ENCODE results near the gene SORCS1. TPM values are rescaled to one million over a fixed set of nuclear protein-coding genes. Genes with fewer than 3 reads are reported as not detected.

SORCS1 gene
- total RNA-seq, 3 donors from 2014 or later, result 0.73 to 3.3 (median 2.9) TPM

DNA sequence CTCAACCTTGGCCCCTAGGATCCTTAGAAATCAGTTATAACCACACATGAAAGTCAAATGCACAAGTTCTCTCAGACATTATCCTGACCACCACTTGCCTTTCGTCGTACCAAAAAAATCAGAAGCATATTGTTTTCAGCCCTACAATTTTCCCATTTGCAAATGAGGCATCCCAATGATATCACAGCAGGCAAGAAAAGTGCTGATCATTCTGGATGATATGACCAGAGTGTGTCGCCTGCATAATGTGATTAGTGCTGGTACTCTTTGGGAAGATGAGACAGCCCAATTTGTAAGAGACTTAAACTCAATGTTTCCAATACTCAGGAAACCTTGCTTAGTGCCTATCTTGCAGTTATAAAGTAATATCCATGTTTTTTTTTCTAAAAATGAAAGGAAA lies 168.0 kb downstream of the SORCS1 start:
- H3K4me3 ChIP-seq, result no peak overlapping the region
- intact Hi-C loops (cut with DNase I; ENCODE audit: low total_unique reads), result no loop called here
- no peaks in the 10 kb centered on the region for H3K4me1 ChIP-seq
- H3K36me3 ChIP-seq, result no peaks in the 10 kb centered on the region
- H3K27me3 ChIP-seq, result no peaks in the 10 kb centered on the region
- DNase-seq (ENCODE audit: low spot score in 2 of 2), result no peak
- TF ChIP-seq POLR2AphosphoS5 (IDR thresholded peaks at IDR 0.05), result no peak
- TF ChIP-seq, protein P1, sequence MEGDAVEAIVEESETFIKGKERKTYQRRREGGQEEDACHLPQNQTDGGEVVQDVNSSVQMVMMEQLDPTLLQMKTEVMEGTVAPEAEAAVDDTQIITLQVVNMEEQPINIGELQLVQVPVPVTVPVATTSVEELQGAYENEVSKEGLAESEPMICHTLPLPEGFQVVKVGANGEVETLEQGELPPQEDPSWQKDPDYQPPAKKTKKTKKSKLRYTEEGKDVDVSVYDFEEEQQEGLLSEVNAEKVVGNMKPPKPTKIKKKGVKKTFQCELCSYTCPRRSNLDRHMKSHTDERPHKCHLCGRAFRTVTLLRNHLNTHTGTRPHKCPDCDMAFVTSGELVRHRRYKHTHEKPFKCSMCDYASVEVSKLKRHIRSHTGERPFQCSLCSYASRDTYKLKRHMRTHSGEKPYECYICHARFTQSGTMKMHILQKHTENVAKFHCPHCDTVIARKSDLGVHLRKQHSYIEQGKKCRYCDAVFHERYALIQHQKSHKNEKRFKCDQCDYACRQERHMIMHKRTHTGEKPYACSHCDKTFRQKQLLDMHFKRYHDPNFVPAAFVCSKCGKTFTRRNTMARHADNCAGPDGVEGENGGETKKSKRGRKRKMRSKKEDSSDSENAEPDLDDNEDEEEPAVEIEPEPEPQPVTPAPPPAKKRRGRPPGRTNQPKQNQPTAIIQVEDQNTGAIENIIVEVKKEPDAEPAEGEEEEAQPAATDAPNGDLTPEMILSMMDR (IDR thresholded peaks at IDR 0.05), result no peak
- TF ChIP-seq POLR2A (IDR thresholded peaks at IDR 0.05), result no peak
- no peaks in the 10 kb centered on the region for H3K9me3 ChIP-seq
- H3K27ac ChIP-seq, result no peak overlapping the region

DNA sequence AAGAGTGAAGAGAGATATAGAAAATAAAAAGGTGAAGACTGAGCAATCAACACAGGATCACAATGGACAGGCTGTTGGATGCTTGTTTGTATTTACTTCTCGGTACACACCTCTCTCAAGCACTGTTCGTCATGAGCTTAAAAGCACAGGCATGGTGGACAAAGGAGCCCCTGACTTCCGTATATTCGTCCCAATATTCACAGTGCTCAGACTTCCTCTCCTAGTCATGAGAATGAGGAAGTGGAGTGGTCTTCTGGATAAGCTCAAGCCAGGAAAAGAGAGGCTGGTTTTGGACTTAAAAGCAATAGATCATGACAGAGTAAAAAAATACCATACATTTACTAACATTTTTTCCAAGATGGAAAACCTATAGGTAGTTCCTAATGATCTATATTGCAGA lies 172.5 kb downstream of the SORCS1 start:
- H3K36me3 ChIP-seq, result no peaks in the 10 kb centered on the region
- H3K9me3 ChIP-seq, result no peaks in the 10 kb centered on the region
- H3K4me3 ChIP-seq, result no peak overlapping the region
- no peaks in the 10 kb centered on the region for H3K4me1 ChIP-seq
- intact Hi-C loops (cut with DNase I; ENCODE audit: low total_unique reads), result no loop called here
- no peak for DNase-seq (ENCODE audit: low spot score in 2 of 2)
- no peak overlapping the region for H3K27ac ChIP-seq
- H3K27me3 ChIP-seq, result no peaks in the 10 kb centered on the region
- TF ChIP-seq POLR2A (IDR thresholded peaks at IDR 0.05), result no peak
- TF ChIP-seq POLR2AphosphoS5 (IDR thresholded peaks at IDR 0.05), result no peak
- TF ChIP-seq, protein P1 (IDR thresholded peaks at IDR 0.05), result no peak

DNA sequence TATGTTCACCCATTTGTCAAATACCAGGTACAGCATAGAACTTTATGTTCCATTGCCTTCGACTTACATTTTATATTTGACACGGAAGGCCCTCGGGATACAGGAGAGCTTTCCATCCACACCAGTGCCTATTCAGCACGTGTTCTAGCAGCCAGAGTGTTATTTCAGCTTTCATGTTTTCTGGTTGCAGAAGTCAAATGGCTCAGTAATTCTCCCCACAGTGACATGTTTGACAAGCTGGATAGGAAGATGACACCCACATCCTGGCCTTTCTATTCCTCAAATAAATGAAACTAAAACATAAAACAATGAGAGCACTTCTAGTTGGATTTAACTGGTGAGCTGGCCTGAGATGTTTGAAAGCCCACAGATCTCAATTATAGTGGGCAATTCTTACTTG lies 173.4 kb downstream of the SORCS1 start:
- Histone ChIP-seq H3K4me3 (no peak overlapping the region), H3K36me3 (no peaks in the 10 kb centered on the region), H3K27me3 (no peaks in the 10 kb centered on the region), H3K9me3 (no peaks in the 10 kb centered on the region), H3K27ac (no peak overlapping the region), H3K4me1 (no peaks in the 10 kb centered on the region)
- intact Hi-C loops (cut with DNase I; ENCODE audit: low total_unique reads), result no loop called here
- DNase-seq (ENCODE audit: low spot score in 2 of 2), result no peak
- TF ChIP-seq, protein P1 (IDR thresholded peaks at IDR 0.05), result no peak
- no peak for TF ChIP-seq POLR2A (IDR thresholded peaks at IDR 0.05)
- TF ChIP-seq POLR2AphosphoS5 (IDR thresholded peaks at IDR 0.05), result no peak

DNA sequence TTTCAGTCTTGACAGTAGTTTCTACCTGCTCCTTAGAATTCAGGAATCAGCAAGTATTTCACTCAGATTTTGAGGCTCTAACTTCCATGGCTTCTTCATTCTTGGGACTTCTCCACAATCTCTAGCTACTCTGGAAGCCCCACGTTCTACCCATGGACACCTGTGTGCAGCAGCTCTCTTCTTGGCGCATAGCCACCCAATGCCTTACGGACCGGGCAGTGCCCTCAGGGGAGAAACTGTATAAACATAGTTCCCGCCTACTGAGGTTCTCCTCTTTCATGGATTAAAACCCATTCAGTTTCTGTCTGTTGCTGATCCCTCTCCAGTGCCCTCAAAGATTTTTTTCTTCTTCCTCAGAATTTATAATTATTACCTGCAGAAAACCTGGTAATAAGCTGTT lies 177.1 kb downstream of the SORCS1 start:
- no peak for DNase-seq (ENCODE audit: low spot score in 2 of 2)
- Histone ChIP-seq H3K27me3 (no peaks in the 10 kb centered on the region), H3K36me3 (no peaks in the 10 kb centered on the region), H3K9me3 (no peaks in the 10 kb centered on the region), H3K27ac (no peak overlapping the region), H3K4me3 (no peak overlapping the region), H3K4me1 (no peaks in the 10 kb centered on the region)
- TF ChIP-seq, protein P1 (IDR thresholded peaks at IDR 0.05), result no peak
- TF ChIP-seq POLR2A (IDR thresholded peaks at IDR 0.05) (no peak), POLR2AphosphoS5 (IDR thresholded peaks at IDR 0.05) (no peak)
- intact Hi-C loops (cut with DNase I; ENCODE audit: low total_unique reads), result no loop called here

DNA sequence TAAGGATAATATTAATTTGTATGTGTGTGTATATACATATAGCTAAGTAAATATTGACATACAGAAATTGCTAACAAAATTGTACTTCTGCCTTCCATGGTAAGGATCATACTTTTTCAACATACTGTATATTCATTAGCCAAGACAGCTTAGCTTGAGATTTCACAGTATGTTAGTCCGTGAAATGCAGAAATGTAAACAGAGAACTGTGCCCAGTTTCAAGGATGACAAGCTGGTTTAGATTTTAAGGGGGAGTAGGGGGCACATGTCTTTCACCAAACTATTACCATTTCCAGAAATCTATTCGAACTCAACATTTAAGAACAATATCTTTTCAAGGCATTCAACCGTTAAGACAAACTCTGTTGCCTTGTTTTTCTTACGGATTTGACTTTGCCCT lies 182.2 kb downstream of the SORCS1 start:
- no peaks in the 10 kb centered on the region for H3K27me3 ChIP-seq
- intact Hi-C loops (cut with DNase I; ENCODE audit: low total_unique reads), result no loop called here
- no peak for DNase-seq (ENCODE audit: low spot score in 2 of 2)
- TF ChIP-seq POLR2AphosphoS5 (IDR thresholded peaks at IDR 0.05), result no peak
- TF ChIP-seq, protein P1 (IDR thresholded peaks at IDR 0.05), result no peak
- no peak for TF ChIP-seq POLR2A (IDR thresholded peaks at IDR 0.05)
- no peak overlapping the region for H3K4me3 ChIP-seq
- no peak overlapping the region for H3K27ac ChIP-seq
- no peaks in the 10 kb centered on the region for H3K36me3 ChIP-seq
- H3K9me3 ChIP-seq, result no peaks in the 10 kb centered on the region
- H3K4me1 ChIP-seq, result no peaks in the 10 kb centered on the region
